DOHH2 (cell line): ENCODE results near the gene PCDH9.

Experiments used
- H3F3A ChIP-seq: fragments of 200-600 bp; sonication (generic), shearing (Covaris generic); 2 replicates; pipeline ENCODE4 v1.6.0; 2016; ENCODE audit warnings: antibody characterized with exemption, mild to moderate bottlenecking; ENCODE audit not compliant: control insufficient read depth, insufficient read depth
- H3K27ac ChIP-seq: fragments of 200-600 bp; sonication (generic); 2 replicates; pipeline ENCODE4 v1.5.1; 2014; ENCODE audit warnings: low read depth, mild to moderate bottlenecking, low read length, moderate library complexity
- H3K27me3 ChIP-seq: fragments of 200-600 bp; sonication (generic); 2 replicates; pipeline ENCODE4 v1.6.1; 2014; ENCODE audit warnings: mild to moderate bottlenecking, low read length, mixed read lengths; ENCODE audit not compliant: control insufficient read depth
- H3K36me3 ChIP-seq: fragments of 200-600 bp; sonication (generic); 2 replicates; pipeline ENCODE4 v1.6.1; 2014; ENCODE audit warnings: mild to moderate bottlenecking, low read length, moderate library complexity, mixed read lengths; ENCODE audit not compliant: control insufficient read depth
- H3K4me1 ChIP-seq: fragments of 200-600 bp; sonication (generic); 2 replicates; pipeline ENCODE4 v1.6.1; 2014; ENCODE audit warnings: mild to moderate bottlenecking, low read length, mixed read lengths; ENCODE audit not compliant: control insufficient read depth
- H3K4me2 ChIP-seq: fragments of 200-600 bp; sonication (generic); 2 replicates; pipeline ENCODE4 v1.6.0; 2014; ENCODE audit warnings: mild to moderate bottlenecking, low read length, moderate library complexity
- H3K4me3 ChIP-seq: fragments of 200-600 bp; sonication (generic); 2 replicates; pipeline ENCODE4 v1.5.1; 2014; ENCODE audit warnings: mild to moderate bottlenecking, low read length, mixed read lengths
- H3K79me2 ChIP-seq: fragments of 200-600 bp; sonication (generic); 2 replicates; pipeline ENCODE4 v1.6.1; 2014; ENCODE audit warnings: mild to moderate bottlenecking, low read length, mixed read lengths; ENCODE audit not compliant: control insufficient read depth
- H3K9me2 ChIP-seq: fragments of 200-600 bp; sonication (generic); replicated peaks from 2 replicates; pipeline ENCODE4 v1.6.1; 2014; ENCODE audit warnings: mild to moderate bottlenecking, low read length, mixed read lengths; ENCODE audit not compliant: control insufficient read depth
- H3K9me3 ChIP-seq: fragments of 200-600 bp; sonication (generic); 2 replicates; pipeline ENCODE4 v1.6.1; 2014; ENCODE audit warnings: antibody characterized with exemption, low read length, mixed read lengths; ENCODE audit not compliant: control insufficient read depth, insufficient read depth
- H4K20me1 ChIP-seq: fragments of 200-600 bp; sonication (generic); 2 replicates; pipeline ENCODE4 v1.6.0; 2014; ENCODE audit warnings: low read depth, mild to moderate bottlenecking, antibody characterized with exemption, low read length, moderate library complexity; ENCODE audit not compliant: control insufficient read depth, insufficient read depth
- CTCF ChIP-seq: fragments of 200-600 bp; sonication (generic); IDR thresholded peaks from one replicate; pipeline ENCODE4 v1.5.1; 2014; ENCODE audit warnings: antibody characterized with exemption, mild to moderate bottlenecking, low read depth, low read length; ENCODE audit not compliant: poor library complexity, severe bottlenecking
- EZH2phosphoT487 ChIP-seq: fragments of 200-600 bp; sonication (generic); IDR thresholded peaks from 2 replicates; pipeline ENCODE4 v1.6.1; 2017; ENCODE audit warnings: borderline replicate concordance, mild to moderate bottlenecking, antibody characterized with exemption, low read length, moderate library complexity, mixed read lengths

The PCDH9 gene

GRCh38 chr13:67221630-67222226, 8.4 kb downstream of the PCDH9 start:
- Histone ChIP-seq H3K9me2 (no peaks in the 10 kb centered on the region), H3K4me1 (peaks cover 47% of the 10 kb centered on the region), H3K9me3 (no peaks in the 10 kb centered on the region), H3K27me3 (no peaks in the 10 kb centered on the region), H3K4me2 (peak overlapping the region; percentile 59), H3F3A (no peaks in the 10 kb centered on the region), H3K27ac (no peak overlapping the region), H3K4me3 (peak overlapping the region; percentile 52), H4K20me1 (no peaks in the 10 kb centered on the region), H3K36me3 (peaks cover 5% of the 10 kb centered on the region; the same call in 1 of the 2 replicates), H3K79me2 (peaks cover 17% of the 10 kb centered on the region)
- TF ChIP-seq CTCF (no peak), EZH2phosphoT487 (no peak)

GRCh38 chr13:67219113-67219512, 11.0 kb downstream of the PCDH9 start:
- H3K9me2 ChIP-seq: no peaks in the 10 kb centered on the region
- no peak overlapping the region for H3K4me3 ChIP-seq
- H3K27ac ChIP-seq: no peak overlapping the region
- no peak overlapping the region for H3K4me2 ChIP-seq
- no peaks in the 10 kb centered on the region for H3K9me3 ChIP-seq
- no peaks in the 10 kb centered on the region for H4K20me1 ChIP-seq
- TF ChIP-seq CTCF: no peak
- no peak for TF ChIP-seq EZH2phosphoT487
- peaks cover 35% of the 10 kb centered on the region for H3K4me1 ChIP-seq
- H3K79me2 ChIP-seq: peaks cover 17% of the 10 kb centered on the region
- no peaks in the 10 kb centered on the region for H3K27me3 ChIP-seq
- peaks cover 5% of the 10 kb centered on the region; the same call in 1 of the 2 replicates for H3K36me3 ChIP-seq
- H3F3A ChIP-seq: no peaks in the 10 kb centered on the region

- Histone ChIP-seq H3K4me3 (no peak overlapping the region), H3K9me2 (no peaks in the 10 kb centered on the region), H4K20me1 (no peaks in the 10 kb centered on the region), H3K79me2 (peaks cover 9% of the 10 kb centered on the region), H3K4me2 (no peak overlapping the region), H3F3A (no peaks in the 10 kb centered on the region), H3K4me1 (peaks cover 23% of the 10 kb centered on the region), H3K36me3 (peaks cover 5% of the 10 kb centered on the region; the same call in 1 of the 2 replicates), H3K9me3 (no peaks in the 10 kb centered on the region), H3K27me3 (no peaks in the 10 kb centered on the region), H3K27ac (no peak overlapping the region)
- TF ChIP-seq EZH2phosphoT487 (no peak), CTCF (no peak)
Measured at GRCh38 chr13:67217880-67218279, 12.3 kb downstream of the PCDH9 start.
